HG03135 (cell line): ENCODE results near the gene SLC9A9.

Experiments used
- ATAC-seq: cut with Tn5 transposase; IDR thresholded peaks from one replicate; pipeline ENCODE4 v1.9.1; 2021; ENCODE audit warnings: mild to moderate bottlenecking, moderate library complexity; ENCODE audit not compliant: unreplicated experiment

The SLC9A9 gene

DNA sequence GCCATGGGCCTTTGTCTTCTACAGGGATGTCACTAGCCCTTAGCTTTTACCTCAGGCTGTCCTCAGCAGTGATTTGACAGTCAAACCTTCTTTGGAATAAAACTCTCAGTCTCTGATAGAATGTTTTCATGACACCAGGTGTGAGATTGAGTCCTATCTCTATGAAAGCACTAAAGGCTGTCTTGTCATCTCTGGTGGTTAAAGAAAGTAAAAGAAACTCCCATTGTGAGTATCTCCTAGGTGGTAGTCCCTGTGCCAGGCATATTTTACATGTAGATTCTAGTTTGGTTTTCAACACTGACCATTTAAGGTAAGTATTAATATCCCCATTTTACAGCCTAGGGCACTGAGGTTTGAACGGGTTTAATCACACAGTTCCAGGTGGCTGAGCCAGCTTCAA, 368.5 kb downstream of the SLC9A9 start:
- ATAC-seq: no peak

DNA sequence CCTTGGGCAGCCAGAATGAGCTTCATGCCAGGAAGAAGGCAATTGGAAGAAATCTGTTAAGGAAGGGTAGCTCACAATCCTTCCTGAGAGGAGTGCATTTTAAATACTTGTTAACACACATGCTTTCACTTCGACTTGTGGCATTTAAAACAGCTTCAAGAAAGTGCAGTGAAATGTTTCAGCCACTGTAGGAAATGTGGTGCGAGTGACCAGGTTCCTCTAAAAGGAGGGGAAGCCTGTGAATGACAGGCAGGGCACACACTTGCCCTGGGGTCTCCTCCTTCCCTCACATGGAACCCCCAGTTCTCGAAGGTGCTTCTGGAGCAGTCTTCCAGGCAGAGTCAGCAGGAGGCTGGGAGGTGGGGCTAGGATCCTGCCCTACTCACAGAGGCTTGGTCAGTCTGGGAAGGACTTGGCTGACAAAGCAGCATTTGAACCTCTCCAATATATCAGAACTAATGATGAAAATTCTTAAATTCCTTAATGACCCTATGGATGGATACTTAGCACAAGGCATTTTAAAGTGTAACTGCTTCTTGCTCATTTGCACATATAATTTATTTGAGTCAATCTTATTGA, 370.1 kb downstream of the SLC9A9 start:
- no peak for ATAC-seq

DNA sequence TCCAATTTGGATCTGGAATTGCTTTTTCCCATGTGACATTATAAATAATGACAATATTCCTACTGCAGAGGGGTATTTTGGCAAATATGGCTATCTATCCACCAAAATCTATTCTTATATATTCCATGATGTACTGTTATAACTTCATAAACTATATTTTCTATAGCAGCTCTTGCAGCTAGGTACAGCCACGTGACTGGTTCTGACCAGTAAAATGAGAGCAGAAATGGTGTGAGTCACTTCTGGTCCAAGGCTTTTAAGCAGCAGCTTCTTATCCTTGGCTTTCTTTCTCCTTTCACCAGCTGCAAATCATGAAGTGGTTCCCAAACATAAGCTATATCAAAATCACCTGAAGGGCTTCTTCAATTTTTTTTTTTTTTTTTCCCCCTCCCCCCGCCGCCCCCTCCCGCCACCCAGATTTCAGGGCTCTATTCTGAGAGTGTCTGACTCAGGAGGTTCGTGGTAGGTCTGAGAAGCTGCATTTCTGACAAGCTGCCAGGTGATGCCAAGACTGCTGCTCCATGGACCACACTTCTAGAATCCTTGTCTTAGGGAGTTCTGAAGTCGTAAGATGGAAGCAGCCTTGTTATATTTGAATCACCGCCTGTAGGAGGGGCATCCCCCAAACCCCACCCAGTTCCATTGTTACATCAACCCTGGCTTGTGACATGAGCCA, 371.2 kb downstream of the SLC9A9 start:
- no peak for ATAC-seq

DNA sequence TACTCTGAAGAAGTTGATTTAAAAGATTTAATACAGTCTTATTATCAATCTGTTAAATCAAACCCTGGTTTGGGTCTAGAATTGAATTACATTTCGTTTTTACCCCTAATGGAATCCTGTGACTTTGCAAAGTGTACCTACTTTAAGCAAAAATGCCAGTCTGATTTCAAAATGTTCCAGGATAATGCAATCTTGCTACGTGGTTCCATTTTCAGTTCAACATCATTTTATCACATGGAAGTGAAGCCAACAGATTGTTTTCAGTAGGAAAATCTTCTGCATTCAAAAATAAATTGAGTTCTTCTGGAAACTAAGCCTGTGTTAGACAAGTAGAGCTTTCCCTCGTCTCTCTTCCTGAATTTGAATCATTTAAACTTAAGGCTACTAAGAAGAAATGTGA, 372.3 kb downstream of the SLC9A9 start:
- no peak for ATAC-seq

DNA sequence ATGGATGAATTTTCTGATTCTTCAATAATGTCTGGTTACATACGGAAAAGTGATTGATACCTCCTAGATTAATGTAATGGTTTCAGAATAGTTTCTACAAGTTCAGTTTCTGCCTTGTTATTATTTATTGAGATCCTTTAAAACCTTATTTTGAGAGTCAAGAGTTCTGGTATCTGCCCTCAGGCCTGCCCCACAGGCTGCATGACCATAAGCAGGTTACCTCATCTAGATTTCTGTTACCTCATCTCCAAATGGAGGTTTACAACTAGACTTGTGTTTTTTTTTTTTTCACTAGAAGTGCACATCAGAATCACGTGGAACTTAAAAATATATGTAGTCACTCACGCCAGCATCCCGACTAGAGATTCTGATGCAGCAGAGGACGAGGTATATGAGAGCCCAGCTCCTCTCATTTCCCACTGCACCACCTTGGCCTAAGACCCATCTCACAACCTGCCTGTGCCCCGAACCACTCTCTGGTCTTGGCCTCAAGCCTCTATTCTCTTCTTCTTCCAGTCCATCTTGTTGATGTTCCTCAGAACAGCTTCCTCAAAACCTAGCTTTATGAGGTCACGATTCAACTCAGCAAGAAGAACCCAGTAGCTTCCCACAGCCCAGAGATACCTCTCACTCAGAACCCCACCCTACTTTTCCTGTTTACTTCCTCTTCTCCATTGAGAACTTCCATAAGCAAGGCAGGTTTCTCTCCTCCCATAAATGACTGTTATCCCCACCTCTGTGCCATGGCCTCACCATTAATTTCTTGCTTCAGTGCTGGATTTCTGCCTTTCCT, 375.3 kb downstream of the SLC9A9 start:
- ATAC-seq: no peak

DNA sequence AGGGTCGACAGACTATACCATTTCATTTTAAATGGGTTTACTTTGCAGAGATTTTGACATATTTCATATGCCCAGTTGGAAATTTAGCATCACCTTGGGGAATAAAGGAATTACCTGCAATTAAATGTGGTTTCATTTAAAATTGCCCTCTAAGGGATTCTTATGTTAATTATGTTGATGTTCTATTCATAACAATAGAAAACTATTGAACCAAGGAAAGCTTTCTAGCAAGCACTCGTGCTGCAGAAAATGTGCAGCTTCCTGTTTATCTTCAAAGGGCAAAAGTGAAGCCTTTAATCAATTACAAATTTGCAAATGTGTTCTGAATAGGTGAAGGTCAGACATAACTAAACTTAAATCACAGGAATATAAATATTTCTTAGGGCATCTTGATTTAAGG, 376.6 kb downstream of the SLC9A9 start:
- ATAC-seq: no peak

DNA sequence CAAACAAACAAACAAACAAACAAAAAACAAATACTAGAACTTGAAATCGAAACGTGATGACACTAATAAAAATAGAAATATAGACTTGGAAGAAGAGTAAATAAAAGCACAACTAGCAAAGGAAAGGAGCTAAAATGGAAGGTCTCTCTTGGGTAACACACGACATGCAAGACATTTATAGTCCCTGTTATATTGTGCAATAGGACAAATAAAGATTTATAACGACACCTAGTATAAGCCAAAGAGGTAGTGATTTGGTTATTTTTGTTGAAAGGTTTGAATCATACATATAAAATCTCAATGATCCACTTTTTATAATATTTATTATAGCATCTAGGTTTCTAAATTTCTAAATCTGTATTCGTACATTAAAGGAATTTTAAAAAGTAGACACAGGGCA, 379.1 kb downstream of the SLC9A9 start:
- no peak for ATAC-seq

DNA sequence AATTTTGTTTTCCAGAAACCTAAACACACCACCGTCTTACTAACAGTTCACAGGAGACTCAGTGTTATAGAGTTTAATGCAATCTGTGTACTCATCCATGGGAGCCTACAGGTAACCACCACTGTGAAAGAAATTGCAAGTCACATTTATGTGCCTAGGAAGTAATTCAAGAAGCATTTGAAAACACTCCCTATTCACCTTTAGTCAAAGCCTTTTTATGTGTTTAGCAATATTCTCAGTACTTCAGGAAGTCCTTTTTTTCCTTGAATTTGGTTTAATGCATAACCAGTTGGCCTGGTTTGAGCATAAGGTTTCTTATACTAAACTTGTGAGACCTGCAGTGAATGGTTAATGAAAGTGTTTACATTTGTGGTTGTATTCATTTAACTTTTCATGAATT, 382.6 kb downstream of the SLC9A9 start:
- ATAC-seq: no peak

DNA sequence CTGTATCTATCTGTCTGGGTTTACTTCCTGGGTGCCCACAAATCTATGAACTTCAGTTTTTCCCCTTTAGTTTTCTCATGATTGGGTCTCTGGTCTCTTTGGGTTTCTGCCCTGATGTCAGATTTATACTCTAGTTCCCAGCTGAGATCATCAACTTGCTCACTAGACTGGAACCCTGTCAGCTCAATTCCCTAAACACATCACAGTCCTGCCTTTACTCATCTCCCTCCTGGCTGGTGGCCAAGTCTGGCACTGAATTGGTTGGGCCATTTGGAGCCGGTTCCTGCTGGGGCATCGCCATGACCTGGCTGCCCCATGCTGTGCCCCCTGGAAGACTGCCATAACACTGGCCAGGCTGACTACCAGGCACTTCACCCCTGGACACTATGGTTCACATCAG, 383.4 kb downstream of the SLC9A9 start:
- ATAC-seq: no peak

DNA sequence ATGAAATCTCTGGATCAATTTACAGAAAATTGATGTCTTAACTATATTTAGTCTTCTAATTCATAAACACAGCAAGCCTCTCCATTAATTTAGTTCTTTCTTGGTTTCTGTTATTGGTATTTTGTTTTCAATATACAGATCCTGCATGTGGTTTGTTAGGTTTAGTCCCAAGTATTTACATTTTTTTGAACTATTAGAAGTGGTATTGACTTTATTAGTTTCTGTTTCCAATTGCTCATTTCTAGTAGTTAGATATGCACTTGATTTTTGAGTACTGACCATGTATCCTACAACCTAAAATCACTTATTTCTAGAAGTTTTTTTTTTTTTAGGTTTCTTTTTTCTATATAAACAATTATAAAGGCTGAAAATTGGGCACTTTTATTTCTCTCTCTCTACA, 392.8 kb downstream of the SLC9A9 start:
- no peak for ATAC-seq

DNA sequence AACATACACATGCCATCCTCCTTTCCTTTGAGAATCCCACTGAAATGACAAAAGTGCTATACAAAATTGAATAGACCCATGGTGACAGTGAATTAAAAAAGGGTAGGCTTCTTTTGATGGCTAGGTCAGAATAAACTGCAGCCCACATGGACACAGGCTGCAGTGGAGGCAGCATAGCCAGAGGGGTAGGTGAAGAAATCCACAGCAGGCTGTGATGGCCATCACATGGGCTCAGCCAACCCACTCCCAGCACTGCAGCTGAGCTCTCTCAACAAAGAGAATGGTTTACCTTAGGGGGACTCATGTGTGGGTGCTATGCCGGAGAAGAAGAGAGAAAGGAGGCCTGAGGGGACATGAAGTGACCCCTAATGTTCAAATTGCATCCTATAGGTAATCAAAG, 397.6 kb downstream of the SLC9A9 start:
- no peak for ATAC-seq

DNA sequence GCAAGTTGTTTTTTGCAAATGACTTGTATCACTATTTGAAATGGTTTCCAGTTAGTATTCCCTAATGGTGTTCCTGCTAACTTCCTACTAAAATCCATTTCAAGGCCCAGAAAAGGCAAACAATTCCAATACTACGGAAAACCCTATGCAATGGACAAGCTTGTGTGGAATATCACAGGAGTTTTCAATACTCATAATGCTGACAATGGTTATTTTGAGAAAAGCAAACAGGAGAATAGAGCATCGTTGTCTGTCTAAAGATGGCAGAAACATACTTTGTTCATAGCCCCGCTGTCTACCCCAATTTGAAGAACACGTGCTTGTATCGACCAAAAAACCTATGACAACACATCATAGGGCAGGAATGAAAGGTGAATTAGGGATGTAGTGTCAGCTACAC, 400.8 kb downstream of the SLC9A9 start:
- ATAC-seq: no peak

DNA sequence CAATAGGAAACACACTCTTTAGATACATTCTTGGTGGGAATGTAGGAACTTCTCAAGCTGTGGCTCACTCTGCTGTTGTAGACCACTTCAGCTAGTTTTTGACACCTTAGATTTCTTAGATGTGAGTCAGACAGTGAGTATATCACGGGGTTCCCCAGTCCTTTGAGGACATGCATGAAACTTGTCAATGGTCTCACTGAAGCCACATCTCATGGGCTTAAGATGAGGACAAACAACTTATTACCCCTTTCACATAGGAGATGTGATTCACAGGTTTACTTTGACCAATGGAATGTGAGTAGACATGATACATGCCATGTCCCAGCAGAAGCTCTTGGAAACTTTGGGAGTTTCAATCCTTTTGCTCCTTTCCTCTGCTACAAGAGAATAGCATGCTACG, 403.1 kb downstream of the SLC9A9 start:
- ATAC-seq: no peak

DNA sequence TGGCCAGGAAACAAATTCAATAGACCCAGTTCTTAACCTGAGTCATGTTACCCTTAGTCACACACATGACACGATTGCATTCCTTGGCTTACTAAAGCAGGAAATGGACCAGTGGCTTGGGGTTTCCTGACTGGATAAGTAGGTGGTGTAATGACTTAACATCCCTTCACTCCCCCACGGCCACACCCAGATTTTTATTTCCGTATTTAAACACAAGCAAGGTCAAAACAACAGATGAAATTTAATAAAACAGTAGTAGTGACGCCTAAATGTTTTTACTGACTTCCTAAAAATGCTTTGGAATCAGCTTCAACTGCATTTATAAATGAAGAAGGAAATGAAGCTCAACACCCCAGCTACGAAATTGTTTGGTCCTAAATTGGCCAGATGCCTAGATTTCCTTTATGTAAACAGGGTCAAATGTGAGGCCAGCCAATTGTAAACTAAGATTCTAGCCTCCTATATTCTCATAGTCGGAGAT, 404.4 kb downstream of the SLC9A9 start:
- no peak for ATAC-seq

DNA sequence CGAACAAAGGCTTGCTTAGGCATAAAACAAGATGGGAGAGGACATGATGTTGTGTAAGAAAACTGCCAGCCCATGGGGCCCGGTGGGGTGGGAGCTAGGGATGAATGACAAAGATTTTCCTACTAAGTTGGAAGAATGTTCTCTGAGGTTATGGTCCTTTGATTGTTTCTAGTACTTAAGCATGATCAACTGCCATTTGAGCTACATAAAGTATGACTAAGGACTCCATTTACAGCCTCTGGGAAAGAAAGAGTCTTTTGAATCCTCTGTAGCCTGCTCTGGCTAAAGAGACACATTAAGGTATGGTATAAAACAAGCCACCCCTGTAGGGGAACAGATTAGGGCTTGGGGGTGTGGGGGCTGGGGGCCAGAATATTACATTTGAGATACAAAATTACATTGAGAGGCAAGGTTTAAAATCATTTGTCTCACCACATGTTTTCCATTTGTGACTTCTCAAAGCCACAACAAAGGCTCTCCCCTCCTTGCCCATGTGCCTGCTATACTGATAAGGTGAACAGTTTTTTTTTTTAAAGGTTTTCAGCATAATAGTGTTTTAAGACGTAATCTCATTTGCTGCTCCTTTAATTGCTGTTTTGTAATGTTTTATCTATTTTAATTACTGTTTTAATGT, 405.3 kb downstream of the SLC9A9 start:
- no peak for ATAC-seq

DNA sequence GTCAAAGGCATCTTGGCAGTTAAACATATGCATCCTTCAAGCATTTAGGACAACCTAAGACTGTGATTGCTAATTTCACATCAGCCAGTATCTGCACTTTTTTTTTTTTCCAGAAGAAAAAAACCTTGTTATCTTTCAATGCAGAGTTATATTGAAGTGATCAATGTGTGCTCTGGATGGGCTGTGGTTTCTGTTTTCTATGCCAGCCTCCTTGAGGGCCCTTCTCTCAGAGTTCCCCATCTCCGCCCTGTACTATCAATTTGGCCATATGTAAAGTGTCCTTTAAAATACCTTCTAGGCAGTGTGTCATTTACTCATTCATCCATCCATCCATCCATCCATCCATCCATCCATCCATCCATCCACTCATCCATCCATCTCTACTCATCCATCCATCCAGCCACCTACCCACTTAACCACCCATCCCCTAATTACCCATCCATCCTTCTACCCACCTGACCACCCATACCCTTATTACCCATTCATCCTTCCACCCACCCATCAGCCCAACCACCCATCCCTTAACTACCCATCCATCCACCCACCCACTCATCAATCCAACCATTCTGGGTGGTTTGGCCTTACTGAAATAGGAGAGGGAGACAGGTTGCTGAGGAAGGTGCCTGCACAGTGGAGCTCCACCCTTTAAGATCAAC, 406.6 kb downstream of the SLC9A9 start:
- ATAC-seq: no peak

DNA sequence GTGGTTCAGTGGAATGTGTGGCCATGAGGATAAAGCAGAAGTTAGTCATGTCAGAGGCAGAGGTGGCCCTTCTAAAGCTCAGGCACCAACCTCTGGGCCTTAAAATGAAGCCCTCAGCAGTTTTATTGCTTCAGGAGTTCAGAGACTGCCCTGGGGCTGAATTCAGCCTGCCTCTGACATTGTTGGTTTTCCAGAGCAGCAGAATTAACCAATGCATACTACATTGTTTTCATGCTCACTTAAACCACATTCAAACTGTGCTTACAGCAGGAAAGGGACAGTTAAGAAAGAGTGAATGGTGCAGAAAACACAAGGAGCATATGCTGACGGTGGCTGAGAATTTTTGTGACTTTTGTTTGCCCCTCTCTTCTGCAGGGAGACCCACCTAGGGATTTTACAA, 408.5 kb downstream of the SLC9A9 start:
- no peak for ATAC-seq

DNA sequence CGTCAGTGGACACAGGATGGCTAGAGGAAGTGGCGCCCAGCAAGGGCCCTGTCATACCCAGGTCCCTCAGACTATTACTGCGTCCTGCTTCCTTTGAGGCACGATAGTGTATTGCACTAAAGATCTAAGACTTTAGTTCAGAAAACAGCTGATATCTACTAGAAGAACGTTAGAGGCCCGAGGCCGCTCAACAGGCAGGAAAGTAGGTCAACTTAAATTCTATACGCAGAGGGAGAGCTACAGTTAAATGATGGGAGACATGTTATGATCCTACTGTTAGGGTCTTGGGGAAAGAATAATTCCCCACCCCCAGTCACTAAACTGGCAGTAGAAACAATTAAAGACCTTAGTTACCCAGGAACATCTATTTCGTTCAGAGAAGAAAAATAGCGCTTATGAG, 410.9 kb downstream of the SLC9A9 start:
- no peak for ATAC-seq

DNA sequence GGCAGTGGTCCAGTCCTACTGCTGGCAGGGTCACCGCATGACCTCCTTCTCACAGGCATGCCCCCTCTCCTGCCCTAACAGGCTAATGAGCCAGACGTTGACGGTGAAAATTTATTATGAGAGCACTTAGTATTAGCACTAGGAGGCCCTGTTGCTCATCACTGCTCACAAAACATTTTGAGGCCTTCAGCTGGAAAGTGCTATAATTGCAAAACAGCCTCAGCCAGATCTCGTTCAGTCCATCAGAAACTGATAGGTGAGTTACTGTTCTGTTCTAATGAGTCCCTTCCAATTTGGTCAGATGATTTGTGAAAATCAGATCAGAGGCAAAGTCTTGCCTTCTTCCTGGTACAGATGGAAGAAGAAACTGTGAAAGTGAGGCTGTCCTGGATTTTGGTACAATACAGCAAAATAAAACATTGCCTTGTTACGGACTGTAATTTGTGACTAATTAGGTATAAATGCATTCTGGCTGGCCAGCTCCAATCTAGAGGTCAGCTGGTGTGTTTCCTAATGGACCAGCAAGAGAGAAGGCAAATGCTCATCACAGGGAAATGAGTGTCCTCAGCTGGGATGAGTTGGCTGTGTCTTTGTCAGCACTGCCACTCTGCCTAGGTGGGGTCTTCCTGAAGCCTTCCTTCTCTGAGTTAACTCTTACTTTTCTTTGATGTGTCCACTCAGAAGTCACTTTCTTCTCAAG, 411.9 kb downstream of the SLC9A9 start:
- no peak for ATAC-seq

DNA sequence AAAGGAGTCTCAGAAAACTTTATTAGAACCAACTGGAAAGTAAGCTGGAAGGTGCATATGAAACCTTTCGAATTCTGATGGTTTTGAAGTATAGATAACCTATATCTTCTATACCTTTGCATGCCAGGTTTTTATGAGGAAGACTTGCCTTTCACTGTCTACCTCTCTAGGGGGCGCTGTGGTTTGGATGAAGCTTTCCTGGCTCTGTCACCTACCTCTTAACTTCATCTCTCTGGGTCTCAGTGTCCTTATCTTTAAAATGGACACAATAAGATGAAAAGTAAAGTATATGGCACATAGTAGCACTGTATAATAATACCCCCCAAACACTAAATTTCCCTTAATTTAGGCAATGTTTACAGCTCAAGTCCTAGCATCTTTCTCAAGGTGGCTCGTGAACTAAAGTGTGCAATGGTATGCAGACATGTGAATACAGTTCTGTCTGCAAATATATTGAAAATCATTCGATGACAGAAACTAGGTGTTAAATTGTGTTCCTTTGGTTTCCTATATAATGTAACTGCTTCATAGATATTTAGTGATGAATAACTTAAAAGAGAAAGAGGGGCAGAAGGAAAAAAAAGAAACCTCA, 414.4 kb downstream of the SLC9A9 start:
- no peak for ATAC-seq
